NCI-H524 treated with DMSO at 0.1 percent for 48 hours (cell line): ENCODE data around the gene DDX4.
"Not testable (repeated sequence)": the region's sequence is repeated elsewhere in the genome, so short reads cannot be mapped to it uniquely, and the experiment has no call there.

ENCODE experiments used
- DNase-seq: peaks from one replicate; lab custom pipeline; 2025; lab: John Stamatoyannopoulos, UW

Gene DDX4

DNA sequence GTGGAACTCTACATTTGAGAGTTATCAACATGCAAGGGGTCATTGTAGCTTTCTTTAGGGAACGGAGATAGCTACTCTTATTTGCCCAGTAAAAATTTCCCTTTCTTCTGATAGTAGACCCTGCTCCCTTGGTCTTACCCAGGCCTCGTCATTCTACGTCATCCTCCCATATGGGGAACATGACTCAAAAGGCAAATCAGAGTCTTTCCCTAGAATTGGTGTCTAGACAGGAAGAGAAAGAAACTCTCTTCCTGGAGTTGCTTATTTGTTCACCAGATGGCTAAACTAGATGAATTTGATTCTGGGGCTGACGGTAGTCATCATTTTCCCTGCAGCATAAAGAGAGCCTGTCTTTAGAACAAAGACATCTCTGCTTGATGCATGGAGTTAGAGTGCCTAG is 13.6 kb upstream of the DDX4 start:
- DNase-seq, result no peak

GRCh38 chr5:55731848-55732247 is 6.0 kb upstream of the DDX4 start:
- no peak for DNase-seq

- no peak for DNase-seq
These were observed 5.3 kb upstream of the DDX4 start for GRCh38 chr5:55732585-55732984.

- DNase-seq, result no peak
These were observed 3.2 kb upstream of the DDX4 start for GRCh38 chr5:55734658-55735057.

- no peak for DNase-seq
These were observed 4.9 kb downstream of the DDX4 start for GRCh38 chr5:55742778-55743177.

DNA sequence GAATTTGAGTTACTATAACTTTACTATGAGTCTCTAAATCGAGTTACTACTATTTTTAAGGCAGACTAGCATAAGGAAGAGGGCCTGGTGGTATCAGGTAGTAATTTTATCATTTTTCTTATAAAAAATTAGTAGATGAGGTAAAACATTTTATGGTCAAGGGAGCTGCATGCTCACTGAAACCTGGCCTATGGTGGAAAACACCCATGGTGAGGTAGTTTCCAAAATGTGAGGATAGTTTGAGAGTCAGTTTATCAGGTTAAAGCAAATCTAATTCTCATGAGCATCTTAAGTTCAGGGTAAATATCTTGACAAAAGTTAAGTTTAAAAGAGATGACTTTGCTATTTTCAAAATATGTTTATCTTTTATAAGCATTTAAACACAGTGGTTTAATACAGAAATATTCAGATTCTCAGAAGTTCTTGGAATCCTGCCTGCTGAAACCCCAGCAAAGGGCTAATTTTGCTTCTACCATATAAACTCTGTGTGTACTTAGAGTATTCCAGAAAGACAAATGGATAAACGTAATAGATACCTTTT is 10.0 kb downstream of the DDX4 start:
- no peak for DNase-seq

- DNase-seq, result no peak
These were observed 11.5 kb downstream of the DDX4 start for GRCh38 chr5:55749387-55749786.

GRCh38 chr5:55750063-55750462 is 12.2 kb downstream of the DDX4 start:
- DNase-seq, result no peak

DNA sequence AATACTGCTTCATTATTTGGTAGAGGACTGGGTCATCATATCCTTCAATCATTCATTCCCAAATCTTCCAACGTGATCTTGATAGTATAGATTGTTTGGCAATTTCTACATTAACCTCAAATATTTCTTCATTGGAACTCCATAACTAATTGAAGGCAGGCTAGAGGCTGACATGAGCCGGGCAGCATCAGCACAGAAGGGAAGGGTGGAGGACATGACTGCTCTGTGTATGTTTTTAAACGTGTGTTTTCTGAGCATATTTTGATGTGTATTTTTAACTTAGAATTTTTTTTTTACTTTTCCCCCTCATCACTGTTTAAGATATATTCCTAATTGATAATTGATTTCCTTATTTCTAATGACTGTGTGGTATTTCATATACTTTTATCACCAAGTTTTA is 12.6 kb downstream of the DDX4 start:
- no peak for DNase-seq

GRCh38 chr5:55758231-55758630 is 20.4 kb downstream of the DDX4 start:
- no peak for DNase-seq

DNA sequence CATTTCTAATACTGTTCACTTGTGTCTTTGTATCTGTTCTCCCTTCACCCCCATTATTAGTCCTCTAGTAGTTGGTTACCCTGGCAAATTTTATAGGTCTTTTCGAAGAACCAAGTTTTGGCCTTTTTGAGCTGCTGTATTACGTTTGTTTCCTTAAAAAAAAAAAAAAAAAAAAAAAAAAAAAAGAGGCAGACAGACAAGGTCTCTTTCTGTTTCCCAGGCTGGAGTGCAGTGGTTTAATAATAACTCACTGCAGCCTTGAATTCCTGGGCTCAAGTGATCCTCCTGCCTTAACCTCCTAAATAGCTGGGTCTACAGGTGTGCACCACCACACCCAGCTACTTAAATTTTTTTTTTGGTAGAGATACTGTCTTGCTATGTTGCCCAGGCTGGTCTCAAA is 20.9 kb downstream of the DDX4 start:
- DNase-seq, result no peak

GRCh38 chr5:55761721-55762120 is 23.9 kb downstream of the DDX4 start:
- not testable (repeated sequence) for DNase-seq

- DNase-seq, result no peak
These were observed 26.0 kb downstream of the DDX4 start for GRCh38 chr5:55763746-55764420.

- DNase-seq, result no peak
These were observed 30.4 kb downstream of the DDX4 start for GRCh38 chr5:55768279-55768678.

DNA sequence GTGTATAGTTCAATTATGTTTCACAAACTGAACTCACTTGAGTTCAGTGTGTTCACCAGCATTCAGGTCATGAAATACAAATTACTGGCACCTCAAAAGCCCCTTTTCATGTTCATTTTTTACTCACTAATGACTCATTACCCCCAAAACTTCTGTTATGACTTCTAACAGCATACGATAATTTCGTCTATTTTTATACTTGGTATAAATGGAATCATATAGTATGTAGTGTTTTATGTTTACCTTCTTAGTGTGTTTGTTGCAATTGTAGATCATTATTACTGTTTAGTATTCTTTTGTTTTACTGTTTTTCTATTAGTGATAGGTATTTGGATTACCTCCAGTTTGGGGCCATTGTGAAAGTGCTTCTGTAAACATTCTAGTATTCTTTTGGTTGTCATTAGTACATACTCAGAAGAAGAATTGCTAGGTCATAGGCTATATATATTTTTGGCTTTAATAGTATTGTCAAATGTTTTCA is 33.4 kb downstream of the DDX4 start:
- DNase-seq, result no peak

DNA sequence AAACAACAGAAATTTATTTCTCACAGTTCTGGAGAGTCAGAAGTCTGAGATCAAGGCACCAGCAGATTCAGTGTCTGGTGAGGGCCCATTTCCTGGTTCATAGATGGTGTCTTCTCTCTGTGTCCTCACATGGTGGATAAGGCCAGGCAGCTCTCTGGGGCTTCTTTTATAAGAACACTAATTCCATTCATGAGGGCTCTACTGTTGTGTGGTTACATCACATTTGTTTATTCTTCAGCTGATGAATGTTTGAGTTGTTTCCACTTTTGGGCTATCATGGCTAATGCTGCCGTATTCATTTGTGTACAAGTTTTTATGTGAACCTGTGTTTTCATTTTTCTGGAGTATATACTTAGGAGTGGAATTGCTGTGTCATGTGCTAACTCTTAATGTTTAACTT is 35.2 kb downstream of the DDX4 start:
- DNase-seq, result no peak

DNA sequence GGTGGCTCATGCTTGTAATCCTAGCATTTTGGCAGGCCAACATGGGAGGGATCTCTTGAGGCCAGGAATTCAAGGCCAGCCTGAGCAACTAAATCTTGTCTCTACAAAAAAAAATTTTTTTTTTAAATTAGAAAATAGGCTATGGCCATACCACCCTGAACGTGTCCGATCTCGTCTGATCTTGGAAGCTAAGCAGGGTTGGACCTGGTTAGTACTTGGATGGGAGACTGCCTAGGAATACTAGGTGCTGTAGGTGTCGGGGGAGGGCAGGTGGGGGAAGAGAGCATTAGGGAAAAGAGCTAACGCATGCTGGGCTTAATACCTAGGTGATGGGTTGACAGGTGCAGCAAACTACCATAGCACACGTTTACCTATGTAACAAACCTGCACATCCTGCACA is 39.5 kb downstream of the DDX4 start:
- DNase-seq, result no peak

- DNase-seq, result no peak
These were observed 63.1 kb downstream of the DDX4 start for GRCh38 chr5:55800924-55801323.

DNA sequence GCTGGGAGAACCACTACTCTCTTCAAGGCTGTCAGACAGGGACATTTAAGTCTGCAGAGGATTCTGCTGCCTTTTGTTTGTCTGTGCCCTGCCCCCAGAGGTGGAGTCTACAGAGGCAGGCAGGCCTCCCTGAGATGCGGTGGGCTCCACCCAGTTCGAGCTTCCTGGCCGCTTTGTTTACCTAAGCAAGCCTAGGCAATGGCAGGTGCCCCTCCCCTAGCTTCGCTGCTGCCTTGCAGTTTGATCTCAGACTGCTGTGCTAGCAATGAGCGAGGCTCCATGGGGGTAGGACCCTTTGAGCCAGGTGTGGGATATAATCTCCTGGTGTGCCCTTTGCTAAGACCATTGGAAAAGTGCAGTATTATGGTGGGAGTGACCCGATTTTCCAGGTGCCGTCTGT is 71.0 kb downstream of the DDX4 start:
- not testable (repeated sequence) for DNase-seq

DNA sequence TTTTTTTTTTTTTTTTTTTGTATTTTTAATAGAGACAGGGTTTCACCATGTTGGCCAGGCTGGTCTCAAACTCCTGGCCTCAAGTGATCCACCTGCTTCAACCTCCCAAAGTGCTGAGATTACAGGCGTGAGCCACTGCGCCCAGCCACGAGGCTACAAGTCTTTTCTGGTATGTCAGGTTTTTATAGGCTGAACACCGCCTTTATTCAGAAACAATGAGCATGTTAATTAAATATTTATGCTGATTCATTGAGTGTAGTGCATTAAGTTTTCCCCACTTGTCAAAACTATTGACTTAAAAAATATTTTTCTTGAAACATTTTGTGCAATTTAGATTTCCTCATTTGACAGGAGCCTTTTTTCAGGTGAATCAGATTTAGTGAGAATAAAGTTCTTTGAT is 78.1 kb downstream of the DDX4 start:
- not testable (repeated sequence) for DNase-seq

- no peak for DNase-seq
These were observed 78.5 kb downstream of the DDX4 start for GRCh38 chr5:55816342-55816741.

DNA sequence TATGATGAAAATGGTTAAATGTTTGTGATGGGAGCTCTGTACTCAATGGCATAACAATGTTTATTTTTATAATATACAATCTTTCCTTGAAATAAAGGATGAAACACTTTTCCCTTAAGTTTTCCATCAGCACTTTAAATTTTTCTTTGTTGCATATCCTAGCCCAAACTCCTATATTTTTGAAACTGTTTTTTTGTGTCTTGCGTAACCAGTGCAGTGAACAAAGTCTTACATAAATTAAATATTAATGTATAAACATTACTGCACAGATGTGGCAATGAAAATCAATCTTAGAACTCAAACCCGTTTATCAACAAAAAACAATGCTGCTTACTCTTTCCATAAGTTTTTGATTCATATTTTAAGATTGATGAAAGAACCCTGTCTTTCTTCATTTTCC is 79.2 kb downstream of the DDX4 start:
- DNase-seq, result no peak

DNA sequence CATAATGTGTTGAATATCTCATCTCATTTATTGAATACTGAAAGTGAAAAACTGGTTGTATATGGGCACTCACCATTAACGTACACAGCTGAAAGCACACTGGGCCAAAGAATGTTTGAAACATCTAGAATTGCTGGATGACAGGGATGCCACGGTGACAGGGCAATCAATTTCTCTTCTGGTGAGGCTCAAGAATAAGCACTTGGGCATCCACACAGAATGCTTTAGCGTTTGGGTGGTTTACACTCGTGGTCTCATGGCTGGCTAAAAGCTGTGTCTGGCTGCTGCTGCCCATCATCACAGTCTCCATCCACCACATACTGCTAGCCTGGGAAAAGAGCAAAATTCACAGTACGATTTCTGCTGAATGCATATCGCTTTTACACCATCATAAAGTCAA is 82.6 kb downstream of the DDX4 start:
- DNase-seq, result no peak
